PC-3 (cell line): ENCODE results near the gene SEPTIN8. TPM values are rescaled to one million over a fixed set of nuclear protein-coding genes. Genes with fewer than 3 reads are reported as not detected.

Experiments used
- ATAC-seq: fragments of 200-7000 bp; cut with Tn5 transposase; 2 replicates; pipeline ENCODE4 v1.9.1; 2020; ENCODE audit warnings: mild to moderate bottlenecking, moderate library complexity
- BruUV-seq: library from RNA; stranded (reverse); fragments of 400-500 nt; replicated peaks from 2 replicates; lab custom pipeline; 2021; lab: Mats Ljungman, UMichigan
- CTCF ChIA-PET: fragments of 300-600 bp; sonication (Branson Sonifier 250); formaldehyde crosslinking; loops from one replicate; lab custom pipeline; 2022; ENCODE audit warnings: antibody characterized with exemption; lab: Charles Lee
- POLR2A ChIA-PET: fragments of 300-600 bp; sonication (Branson Sonifier 250); formaldehyde crosslinking; loops from one replicate; lab custom pipeline; 2022; ENCODE audit warnings: antibody characterized with exemption; ENCODE audit not compliant: unreplicated experiment; lab: Charles Lee
- DNase-seq: peaks from one replicate; pipeline ENCODE4 v3.0.0-alpha.2; 2015
- H2AFZ ChIP-seq: fragments of 300-600 bp; sonication (generic); 2 replicates; pipeline ENCODE4 v1.6.0; 2016; ENCODE audit warnings: antibody characterized with exemption, low read length
- H3F3A ChIP-seq: fragments of 300-600 bp; sonication (generic); one replicate; pipeline ENCODE4 v1.6.0; 2017; ENCODE audit warnings: antibody characterized with exemption, low read length, control low read depth, mild to moderate bottlenecking; ENCODE audit not compliant: unreplicated experiment
- H3K27ac ChIP-seq: fragments of 300-600 bp; sonication (generic); 2 replicates; pipeline ENCODE4 v1.5.1; 2016; ENCODE audit warnings: mild to moderate bottlenecking, low read length
- H3K27me3 ChIP-seq: fragments of 300-600 bp; sonication (generic); 2 replicates; pipeline ENCODE4 v1.6.1; 2016; ENCODE audit warnings: low read length, mixed read lengths
- H3K36me3 ChIP-seq: fragments of 300-600 bp; sonication (generic); 2 replicates; pipeline ENCODE4 v1.6.1; 2016; ENCODE audit warnings: low read depth, mixed run types, low read length, mixed read lengths
- H3K4me1 ChIP-seq: fragments of 300-600 bp; sonication (generic); 2 replicates; pipeline ENCODE4 v1.5.1; 2016; ENCODE audit warnings: low read length; ENCODE audit not compliant: insufficient read depth
- H3K4me2 ChIP-seq: fragments of 300-600 bp; sonication (generic); 2 replicates; pipeline ENCODE4 v1.6.0; 2016; ENCODE audit warnings: low read length
- H3K4me3 ChIP-seq: fragments of 300-600 bp; sonication (generic); 2 replicates; pipeline ENCODE4 v1.5.1; 2016; ENCODE audit warnings: mild to moderate bottlenecking, low read length, mixed read lengths
- H3K79me2 ChIP-seq: fragments of 300-600 bp; sonication (generic); 2 replicates; pipeline ENCODE4 v1.6.1; 2017; ENCODE audit warnings: low read length, mixed read lengths
- H3K9ac ChIP-seq: fragments of 300-600 bp; sonication (generic); 2 replicates; pipeline ENCODE4 v1.6.0; 2016; ENCODE audit warnings: mild to moderate bottlenecking, low read length
- H3K9me2 ChIP-seq: fragments of 300-600 bp; sonication (generic); replicated peaks from 2 replicates; pipeline ENCODE4 v1.6.1; 2016; ENCODE audit warnings: mixed run types, low read length, mixed read lengths
- H3K9me3 ChIP-seq: fragments of 300-600 bp; sonication (generic); 2 replicates; pipeline ENCODE4 v1.6.1; 2016; ENCODE audit warnings: low read length, mixed read lengths
- H4K20me1 ChIP-seq: fragments of 300-600 bp; sonication (generic); 2 replicates; pipeline ENCODE4 v1.6.1; 2016; ENCODE audit warnings: low read length, mixed read lengths
- CTCF ChIP-seq: fragments of 300-600 bp; sonication (generic); conservative IDR thresholded peaks from 2 replicates; pipeline ENCODE4 v1.5.1; 2017; ENCODE audit warnings: antibody characterized with exemption, low read depth, mild to moderate bottlenecking, low read length
- EZH2 ChIP-seq: fragments of 300-600 bp; sonication (generic); IDR thresholded peaks from one replicate; pipeline ENCODE4 v1.6.1; 2017; ENCODE audit warnings: antibody characterized with exemption, mild to moderate bottlenecking, low read length; ENCODE audit not compliant: unreplicated experiment
- EZH2phosphoT487 ChIP-seq: fragments of 300-600 bp; sonication (generic); IDR thresholded peaks from 2 replicates; pipeline ENCODE4 v1.6.1; 2018; ENCODE audit warnings: mild to moderate bottlenecking, antibody characterized with exemption, low read length, borderline replicate concordance
- intact Hi-C: fragments of 100-400 bp; cut with micrococcal nuclease; formaldehyde crosslinking; loops from 2 replicates; pipeline ENCODE4 v1.9.0; 2023
- total RNA-seq: library from RNA; depleted of rRNA; stranded (reverse); fragments of >200 nt; gene quantifications from 2 replicates; pipeline ENCODE4 v1.2.3, GENCODE V29; 2014; rRNA removed

Gene SEPTIN8
- total RNA-seq, 1 experiment from 2014 or later, result 21.9 TPM

- no TSS peak for BruUV-seq
- ATAC-seq (no peak), DNase-seq (no peak)
- Histone ChIP-seq H3K36me3 (no peaks in the 10 kb centered on the region), H3K9me2 (no peaks in the 10 kb centered on the region), H3K4me2 (no peak overlapping the region), H3K79me2 (no peaks in the 10 kb centered on the region), H3K4me3 (no peak overlapping the region), H3K9ac (no peak overlapping the region), H3K27ac (no peak overlapping the region), H2AFZ (no peak overlapping the region), H3K9me3 (no peaks in the 10 kb centered on the region), H4K20me1 (no peaks in the 10 kb centered on the region), H3F3A (no peaks in the 10 kb centered on the region), H3K4me1 (peaks cover 15% of the 10 kb centered on the region), H3K27me3 (no peaks in the 10 kb centered on the region)
- POLR2A ChIA-PET, result no interaction called here
- TF ChIP-seq CTCF (no peak), EZH2phosphoT487 (no peak), EZH2 (no peak)
- intact Hi-C loops, result no loop called here
- CTCF ChIA-PET, result no interaction called here
These were observed 68.4 kb downstream of the SEPTIN8 start for GRCh38 chr5:132708645-132709044.

GRCh38 chr5:132704875-132705274, 72.2 kb downstream of the SEPTIN8 start:
- peak; percentile 56 for DNase-seq
- no peaks in the 10 kb centered on the region for H3K79me2 ChIP-seq
- no peak overlapping the region for H3K9ac ChIP-seq
- no peaks in the 10 kb centered on the region for H3K9me3 ChIP-seq
- CTCF ChIA-PET, result interaction anchor here (0.7 kb wide), 1 partner anchor 179 kb away, joined by 3 read pairs; no protein-coding TSS in a partner anchor
- POLR2A ChIA-PET, result no interaction called here
- H3K4me3 ChIP-seq, result no peak overlapping the region
- no peak overlapping the region for H3K27ac ChIP-seq
- H2AFZ ChIP-seq, result no peak overlapping the region
- H3K4me2 ChIP-seq, result peak overlapping the region; percentile 45; the same call in 1 of the 2 replicates
- peaks cover 15% of the 10 kb centered on the region for H3K4me1 ChIP-seq
- intact Hi-C loops, result no loop called here
- no peaks in the 10 kb centered on the region for H3F3A ChIP-seq
- BruUV-seq, result no TSS peak
- TF ChIP-seq CTCF (no peak), EZH2 (no peak), EZH2phosphoT487 (no peak)
- no peaks in the 10 kb centered on the region; the same call in none of the 2 replicates for H3K36me3 ChIP-seq
- H3K27me3 ChIP-seq, result no peaks in the 10 kb centered on the region
- no peaks in the 10 kb centered on the region for H4K20me1 ChIP-seq
- H3K9me2 ChIP-seq, result no peaks in the 10 kb centered on the region
- ATAC-seq, result peak; percentile 95

Other genes with a start within 250 kb of the SEPTIN8 start
- not detected in 2 replicates for gene IL5, start 233.7 kb downstream of the SEPTIN8 start, total RNA-seq
- gene RAD50, start 220.3 kb downstream of the SEPTIN8 start, total RNA-seq, result 3.5 and 6.7 TPM in 2 replicates
- not detected in 2 replicates for gene IL13, start 119.1 kb downstream of the SEPTIN8 start, total RNA-seq
- gene IL4, start 103.2 kb downstream of the SEPTIN8 start, total RNA-seq, result not detected in 2 replicates
- 5.7 and 9.5 TPM in 2 replicates for gene KIF3A, start 39.7 kb downstream of the SEPTIN8 start, total RNA-seq
- not detected in 2 replicates for gene CCNI2, start 29.8 kb downstream of the SEPTIN8 start, total RNA-seq
- 0.04 TPM in 1 of 2 replicates, not detected in the other for gene SOWAHA, start 36.1 kb upstream of the SEPTIN8 start, total RNA-seq
- gene SHROOM1, start 53.4 kb upstream of the SEPTIN8 start, total RNA-seq, result 13.6 and 15.7 TPM in 2 replicates
- not detected in 2 replicates for gene GDF9, start 89.2 kb upstream of the SEPTIN8 start, total RNA-seq
- 190 and 198 TPM in 2 replicates for gene UQCRQ, start 89.4 kb upstream of the SEPTIN8 start, total RNA-seq
- 0.36 TPM in 1 of 2 replicates, not detected in the other for gene LEAP2, start 96.4 kb upstream of the SEPTIN8 start, total RNA-seq
- gene AFF4, start 186.4 kb upstream of the SEPTIN8 start, total RNA-seq, result 20.7 and 23.5 TPM in 2 replicates
- gene ZCCHC10, start 249.3 kb upstream of the SEPTIN8 start, total RNA-seq, result 3.7 and 6.1 TPM in 2 replicates